Stimulated activated effector memory CD8-positive, alpha-beta T cell treated with anti-CD3 and anti-CD28 coated beads, Interleukin-12 subunit alpha, Interleukin-12 subunit beta, amount 100 ng/mL, for 72 hours (primary cell): Measurements from ENCODE around the gene BMPR1B.
"Not testable (repeated sequence)": the region's sequence is repeated elsewhere in the genome, so short reads cannot be mapped to it uniquely, and the experiment has no call there.

Experiments used
- ATAC-seq: fragments of 150-1000 bp; cut with Tn5 transposase; 2 replicates; pipeline ENCODE4 v1.10.0; 2021
- DNase-seq, 2 donors: peaks; one replicate each; pipeline ENCODE4 v3.0.0; 2021 to 2022; ENCODE audit warnings: low spot score in 2 of 2
- H3K27ac Mint-ChIP-seq: one replicate; pipeline ENCODE4 v1.8.0; 2022; ENCODE audit warnings: mild to moderate bottlenecking, mixed read lengths
- H3K36me3 Mint-ChIP-seq: one replicate; pipeline ENCODE4 v1.8.0; 2022; ENCODE audit warnings: mild to moderate bottlenecking, mixed read lengths
- H3K4me1 Mint-ChIP-seq: one replicate; pipeline ENCODE4 v1.8.0; 2022; ENCODE audit warnings: mixed read lengths
- H3K4me3 Mint-ChIP-seq: one replicate; pipeline ENCODE4 v1.8.0; 2022; ENCODE audit warnings: mild to moderate bottlenecking, mixed read lengths
- H3K9me3 Mint-ChIP-seq: one replicate; pipeline ENCODE4 v1.8.0; 2022; ENCODE audit warnings: mixed read lengths

Gene BMPR1B

GRCh38 chr4:95141361-95141760, 383.6 kb downstream of the BMPR1B start:
- Mint-ChIP-seq H3K4me1 (no peaks in the 10 kb centered on the region), H3K9me3 (peaks cover 9% of the 10 kb centered on the region), H3K4me3 (no peak overlapping the region), H3K36me3 (no peaks in the 10 kb centered on the region), H3K27ac (no peak overlapping the region)
- no peak for ATAC-seq
- no peak for DNase-seq

- DNase-seq, result no peak
- ATAC-seq, result peak; percentile 28
- Mint-ChIP-seq H3K4me1 (no peaks in the 10 kb centered on the region), H3K4me3 (no peak overlapping the region), H3K36me3 (no peaks in the 10 kb centered on the region), H3K27ac (no peak overlapping the region), H3K9me3 (peaks cover 6% of the 10 kb centered on the region)
Measured at GRCh38 chr4:95142932-95143331, 385.2 kb downstream of the BMPR1B start.

GRCh38 chr4:95151255-95151654, 393.5 kb downstream of the BMPR1B start:
- H3K27ac Mint-ChIP-seq, result no peak overlapping the region
- DNase-seq (no peak), ATAC-seq (no peak)
- no peaks in the 10 kb centered on the region for H3K36me3 Mint-ChIP-seq
- H3K9me3 Mint-ChIP-seq, result no peaks in the 10 kb centered on the region
- no peak overlapping the region for H3K4me3 Mint-ChIP-seq
- H3K4me1 Mint-ChIP-seq, result peaks cover 10% of the 10 kb centered on the region

DNA sequence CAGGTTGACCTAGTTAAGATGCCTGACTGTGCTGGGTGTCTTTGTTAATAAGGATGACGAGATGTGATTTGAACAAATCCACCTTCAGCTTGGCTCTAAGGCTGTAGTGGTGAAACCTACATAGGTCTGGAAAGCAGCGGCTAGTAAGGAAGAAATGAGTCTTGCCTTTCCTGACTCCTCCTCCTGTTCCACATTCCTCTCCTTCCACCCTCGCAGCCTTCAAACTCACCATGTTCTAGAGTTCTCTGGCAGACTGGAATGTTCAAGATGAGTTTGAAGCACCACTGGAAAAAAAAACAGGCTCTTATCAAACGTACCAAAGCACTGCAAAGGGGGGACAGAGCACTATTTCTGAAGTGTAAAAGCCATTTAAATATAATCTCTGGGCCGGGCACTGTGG, 395.4 kb downstream of the BMPR1B start:
- H3K36me3 Mint-ChIP-seq, result no peaks in the 10 kb centered on the region

DNA sequence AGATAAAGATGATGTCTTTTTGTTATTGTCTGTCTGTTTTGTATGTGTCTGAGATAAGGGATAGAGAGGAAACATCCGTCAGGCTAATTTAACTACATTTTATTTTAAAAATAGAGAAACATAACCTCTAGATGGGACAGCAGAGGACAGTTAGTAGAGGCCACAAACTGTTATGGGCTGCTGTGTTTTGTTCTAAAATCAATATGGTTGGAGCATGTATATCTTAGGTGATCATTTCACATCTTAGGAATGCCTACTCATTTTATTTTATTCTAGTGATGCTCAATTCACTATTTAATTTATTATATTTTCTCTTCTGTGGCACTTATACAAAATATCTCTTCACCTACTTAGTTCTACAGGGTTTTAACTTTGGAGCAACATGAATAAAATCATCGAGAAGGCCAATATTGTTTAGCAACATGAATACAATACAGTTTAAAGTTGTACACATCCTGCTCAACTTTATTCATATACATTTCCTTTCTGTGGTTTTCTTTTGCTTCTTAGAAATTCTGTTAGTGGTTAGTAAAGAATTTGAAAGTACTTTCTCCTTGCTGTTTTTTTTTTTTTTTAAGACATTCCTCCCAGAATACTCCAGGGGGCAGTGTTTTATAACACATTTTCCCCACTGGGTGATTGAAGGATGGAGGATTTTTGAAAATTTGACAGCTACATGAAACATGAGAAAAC, 398.1 kb downstream of the BMPR1B start:
- no peak overlapping the region for H3K27ac Mint-ChIP-seq
- peaks cover 5% of the 10 kb centered on the region for H3K36me3 Mint-ChIP-seq
- no peak overlapping the region for H3K4me3 Mint-ChIP-seq
- H3K4me1 Mint-ChIP-seq, result peaks cover 19% of the 10 kb centered on the region
- ATAC-seq (no peak), DNase-seq (no peak)
- H3K9me3 Mint-ChIP-seq, result no peaks in the 10 kb centered on the region

More for the DNA sequence above, 395.4 kb downstream of the BMPR1B start:
- peaks cover 10% of the 10 kb centered on the region for H3K4me1 Mint-ChIP-seq
- H3K27ac Mint-ChIP-seq, result no peak overlapping the region
- no peaks in the 10 kb centered on the region for H3K9me3 Mint-ChIP-seq
- H3K4me3 Mint-ChIP-seq, result no peak overlapping the region
- ATAC-seq (no peak), DNase-seq (no peak)

- Mint-ChIP-seq H3K4me1 (peaks cover 19% of the 10 kb centered on the region), H3K27ac (no peak overlapping the region)
Measured at GRCh38 chr4:95156452-95156765, 398.7 kb downstream of the BMPR1B start.

DNA sequence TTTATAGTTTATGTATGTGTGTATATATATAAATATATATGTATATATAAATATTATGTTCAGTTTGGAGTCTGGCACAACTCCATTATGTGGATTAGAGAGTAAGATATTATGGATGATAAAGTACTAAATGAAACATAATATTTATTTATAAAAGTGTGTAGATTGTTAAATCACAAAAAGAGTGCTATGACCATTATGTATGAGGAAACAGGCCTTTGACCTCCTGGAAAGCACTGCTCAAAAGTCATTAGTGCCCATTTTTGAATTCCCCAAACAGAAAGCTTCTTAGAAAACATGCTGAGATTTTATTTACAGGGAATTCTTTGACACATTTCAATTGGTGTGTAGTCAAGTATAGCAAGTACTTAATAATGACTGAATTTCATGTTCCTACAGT, 399.8 kb downstream of the BMPR1B start:
- DNase-seq, result no peak
- no peak overlapping the region for H3K27ac Mint-ChIP-seq
- peaks cover 5% of the 10 kb centered on the region for H3K36me3 Mint-ChIP-seq
- no peak for ATAC-seq
- H3K4me3 Mint-ChIP-seq, result no peak overlapping the region
- no peaks in the 10 kb centered on the region for H3K9me3 Mint-ChIP-seq
- peaks cover 19% of the 10 kb centered on the region for H3K4me1 Mint-ChIP-seq

More at GRCh38 chr4:95156452-95156765, 398.7 kb downstream of the BMPR1B start:
- Mint-ChIP-seq H3K4me3 (no peak overlapping the region), H3K36me3 (peaks cover 5% of the 10 kb centered on the region), H3K9me3 (no peaks in the 10 kb centered on the region)
- ATAC-seq (no peak), DNase-seq (no peak)

DNA sequence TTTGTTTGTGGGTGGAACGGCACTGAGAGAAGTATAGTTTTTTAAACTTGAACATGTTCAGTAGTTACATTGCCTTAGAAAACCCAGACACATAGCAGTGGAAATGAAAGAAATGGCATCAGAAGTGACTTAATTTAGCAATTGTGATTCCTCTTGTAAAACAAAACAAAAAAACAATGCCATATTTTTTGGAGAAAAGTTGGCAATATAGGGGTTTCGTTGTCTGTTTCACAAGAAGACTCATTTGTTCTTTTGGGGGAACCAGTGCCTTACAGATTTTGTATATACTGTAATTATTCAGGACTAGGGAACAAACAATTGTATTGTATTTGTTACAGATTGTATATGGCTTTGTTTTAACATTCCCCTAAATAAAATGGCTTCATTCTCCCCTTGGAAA, 400.3 kb downstream of the BMPR1B start:
- H3K4me3 Mint-ChIP-seq, result no peak overlapping the region
- no peak overlapping the region for H3K27ac Mint-ChIP-seq
- no peaks in the 10 kb centered on the region for H3K9me3 Mint-ChIP-seq
- peaks cover 5% of the 10 kb centered on the region for H3K36me3 Mint-ChIP-seq
- DNase-seq (no peak), ATAC-seq (no peak)
- H3K4me1 Mint-ChIP-seq, result peaks cover 19% of the 10 kb centered on the region

GRCh38 chr4:95158626-95159025, 400.9 kb downstream of the BMPR1B start:
- peaks cover 19% of the 10 kb centered on the region for H3K4me1 Mint-ChIP-seq
- DNase-seq (no peak), ATAC-seq (no peak)
- no peak overlapping the region for H3K27ac Mint-ChIP-seq
- peaks cover 5% of the 10 kb centered on the region for H3K36me3 Mint-ChIP-seq
- no peak overlapping the region for H3K4me3 Mint-ChIP-seq
- H3K9me3 Mint-ChIP-seq, result no peaks in the 10 kb centered on the region

GRCh38 chr4:95159384-95159783, 401.6 kb downstream of the BMPR1B start:
- Mint-ChIP-seq H3K4me3 (no peak overlapping the region), H3K36me3 (peaks cover 5% of the 10 kb centered on the region), H3K9me3 (no peaks in the 10 kb centered on the region), H3K27ac (no peak overlapping the region), H3K4me1 (peaks cover 19% of the 10 kb centered on the region)
- DNase-seq (no peak), ATAC-seq (no peak)

GRCh38 chr4:95161781-95162469, 404.2 kb downstream of the BMPR1B start:
- Mint-ChIP-seq H3K36me3 (peaks cover 5% of the 10 kb centered on the region), H3K4me1 (peaks cover 9% of the 10 kb centered on the region), H3K9me3 (no peaks in the 10 kb centered on the region), H3K4me3 (no peak overlapping the region), H3K27ac (no peak overlapping the region)
- ATAC-seq, result no peak
- no peak for DNase-seq

GRCh38 chr4:95162867-95163266, 405.1 kb downstream of the BMPR1B start:
- H3K4me3 Mint-ChIP-seq, result no peak overlapping the region
- H3K27ac Mint-ChIP-seq, result no peak overlapping the region
- DNase-seq (no peak), ATAC-seq (no peak)
- peaks cover 9% of the 10 kb centered on the region for H3K4me1 Mint-ChIP-seq
- H3K9me3 Mint-ChIP-seq, result no peaks in the 10 kb centered on the region
- peaks cover 5% of the 10 kb centered on the region for H3K36me3 Mint-ChIP-seq

- Mint-ChIP-seq H3K36me3 (no peaks in the 10 kb centered on the region), H3K27ac (no peak overlapping the region), H3K9me3 (no peaks in the 10 kb centered on the region), H3K4me3 (no peak overlapping the region), H3K4me1 (no peaks in the 10 kb centered on the region)
- no peak for DNase-seq
- ATAC-seq, result no peak
Measured at GRCh38 chr4:95165926-95166524, 408.3 kb downstream of the BMPR1B start.

GRCh38 chr4:95167805-95168204, 410.1 kb downstream of the BMPR1B start:
- no peaks in the 10 kb centered on the region for H3K9me3 Mint-ChIP-seq
- H3K27ac Mint-ChIP-seq, result no peak overlapping the region
- no peaks in the 10 kb centered on the region for H3K36me3 Mint-ChIP-seq
- H3K4me3 Mint-ChIP-seq, result no peak overlapping the region
- no peak for DNase-seq
- H3K4me1 Mint-ChIP-seq, result no peaks in the 10 kb centered on the region
- ATAC-seq, result no peak

- Mint-ChIP-seq H3K9me3 (no peaks in the 10 kb centered on the region), H3K4me1 (no peaks in the 10 kb centered on the region), H3K36me3 (no peaks in the 10 kb centered on the region), H3K4me3 (no peak overlapping the region), H3K27ac (no peak overlapping the region)
- ATAC-seq, result no peak
- DNase-seq, result no peak
Measured at GRCh38 chr4:95170176-95170575, 412.4 kb downstream of the BMPR1B start.

- ATAC-seq, H3K36me3 Mint-ChIP-seq, H3K4me3 Mint-ChIP-seq, DNase-seq, H3K4me1 Mint-ChIP-seq, H3K27ac Mint-ChIP-seq, H3K9me3 Mint-ChIP-seq: not testable (repeated sequence)
Measured at GRCh38 chr4:95171377-95171776, 413.6 kb downstream of the BMPR1B start.
